Sigmoid colon (tissue), 7 donors: ENCODE measurements around the gene USP7. TPM values are rescaled to one million over a fixed set of nuclear protein-coding genes. Genes with fewer than 3 reads are reported as not detected.
A peak's percentile ranks its signal among the peaks of the same experiment; 100 is the strongest.

Experiments
- DNase-seq: peaks from one replicate; pipeline ENCODE4 v3.0.0-alpha.2; 2019
- H3K27ac ChIP-seq, 4 donors: fragments of 200-600 bp; sonication (generic); one replicate each; pipeline ENCODE4 v1.5.1; 2016 to 2019; ENCODE audit warnings: mild to moderate bottlenecking in 1 of 4
- H3K27me3 ChIP-seq, 3 donors: fragments of 200-600 bp; sonication (generic); one replicate each; pipeline ENCODE4 v1.5.1; 2019; ENCODE audit warnings: mild to moderate bottlenecking in 1 of 3
- H3K36me3 ChIP-seq, 4 donors: fragments of 200-600 bp; sonication (generic); one replicate each; pipeline ENCODE4 v1.5.1; 2016 to 2019
- H3K4me1 ChIP-seq, 4 donors: fragments of 200-600 bp; sonication (generic); one replicate each; pipeline ENCODE4 v1.5.1; 2017 to 2019
- H3K4me3 ChIP-seq, 4 donors: fragments of 200-600 bp; sonication (generic); one replicate each; pipeline ENCODE4 v1.5.1; 2017 to 2019; ENCODE audit warnings: mild to moderate bottlenecking in 2 of 4, moderate library complexity in 1 of 4
- H3K9me3 ChIP-seq, 4 donors: fragments of 200-600 bp in 3 of 4; sonication (generic) in 3 of 4; one replicate each; pipeline versions ENCODE4 v1.5.1 to v1.6.1; 2013 to 2019
- CTCF ChIP-seq, 4 experiments: fragments of 450-650 bp in 3 of 4; fragments of 200-600 bp in 1 of 4; IDR thresholded peaks; one replicate each; pipeline ENCODE4 v1.5.1; 2016 to 2019; ENCODE audit warnings: antibody characterized with exemption in 4 of 4, mild to moderate bottlenecking in 3 of 4, moderate library complexity in 2 of 4
- EP300 ChIP-seq, 4 donors: sonication (generic); formaldehyde crosslinking; IDR thresholded peaks; one replicate each; pipeline ENCODE4 v1.6.1; 2017; ENCODE audit warnings: antibody characterized with exemption in 4 of 4
- POLR2A ChIP-seq, 2 donors: fragments of 450-650 bp; IDR thresholded peaks; one replicate each; pipeline ENCODE4 v1.6.1; 2016; ENCODE audit warnings: antibody characterized with exemption in 2 of 2, mild to moderate bottlenecking in 2 of 2, moderate library complexity in 2 of 2
- POLR2AphosphoS5 ChIP-seq, 4 donors: sonication (generic); formaldehyde crosslinking; IDR thresholded peaks; one replicate each; pipeline ENCODE4 v1.6.1; 2017; ENCODE audit warnings: antibody characterized with exemption in 4 of 4
- WGBS, 2 donors: extraction: QIAGEN DNeasy Blood & Tissue Kit; methylation state at CpG; one replicate each; pipeline ENCODE4 v1.1.7; 2013; 5-methylcytosine and 5-hydroxymethylcytosine counted together
- intact Hi-C: fragments of 100-400 bp; cut with DNase I; formaldehyde crosslinking; loops from one replicate; pipeline ENCODE4 v1.15.1; 2023
- polyA plus RNA-seq, 3 donors: library from polyadenylated mRNA; stranded (reverse); fragments of 200-250 nt; gene quantifications; one replicate each; pipeline ENCODE4 v1.2.3, GENCODE V29; 2013
- total RNA-seq, 4 donors: library from RNA; depleted of rRNA; stranded (reverse); fragments of >200 nt; gene quantifications; one replicate each; pipeline ENCODE4 v1.1.0, GENCODE V29; 2016
- donor health status: healthy with polysubstance abuse.
- donor health status: Bipolar disorder and iron deficiency.
- donor health status: healthy.

Gene USP7
- total and polyA plus RNA-seq, 7 donors, result 28.8 to 84.5 (median 64.9) TPM

- no peaks in the 10 kb centered on the region for H3K9me3 ChIP-seq
- H3K27me3 ChIP-seq, result no peaks in the 10 kb centered on the region
- WGBS, 2 donors, result 0 to 1% methylated on average over 50 of the region's 50 CpGs
- no peaks in the 10 kb centered on the region for H3K36me3 ChIP-seq
- TF ChIP-seq CTCF (IDR thresholded peaks at IDR 0.05), result no peak
- no peak for TF ChIP-seq POLR2AphosphoS5 (IDR thresholded peaks at IDR 0.05)
- no peak for TF ChIP-seq EP300 (IDR thresholded peaks at IDR 0.05)
- no peak for TF ChIP-seq POLR2A (IDR thresholded peaks at IDR 0.05)
- no peak for DNase-seq
- intact Hi-C loops, result loop anchor here (5.0 kb wide), 2 partner anchors 165 to 1775 kb away; partner anchors contain the start of genes PMM2 and TMEM186
- peak overlapping the region; percentile 71 to 83 (median 78) for H3K27ac ChIP-seq
- peak overlapping the region; percentile 57 to 91 (median 72) for H3K4me3 ChIP-seq
- H3K4me1 ChIP-seq, result peaks cover 0 to 59% (median 55%) of the 10 kb centered on the region in 4 donors
Measured at GRCh38 chr16:8962393-8963009, 1.2 kb downstream of the USP7 start.

DNA sequence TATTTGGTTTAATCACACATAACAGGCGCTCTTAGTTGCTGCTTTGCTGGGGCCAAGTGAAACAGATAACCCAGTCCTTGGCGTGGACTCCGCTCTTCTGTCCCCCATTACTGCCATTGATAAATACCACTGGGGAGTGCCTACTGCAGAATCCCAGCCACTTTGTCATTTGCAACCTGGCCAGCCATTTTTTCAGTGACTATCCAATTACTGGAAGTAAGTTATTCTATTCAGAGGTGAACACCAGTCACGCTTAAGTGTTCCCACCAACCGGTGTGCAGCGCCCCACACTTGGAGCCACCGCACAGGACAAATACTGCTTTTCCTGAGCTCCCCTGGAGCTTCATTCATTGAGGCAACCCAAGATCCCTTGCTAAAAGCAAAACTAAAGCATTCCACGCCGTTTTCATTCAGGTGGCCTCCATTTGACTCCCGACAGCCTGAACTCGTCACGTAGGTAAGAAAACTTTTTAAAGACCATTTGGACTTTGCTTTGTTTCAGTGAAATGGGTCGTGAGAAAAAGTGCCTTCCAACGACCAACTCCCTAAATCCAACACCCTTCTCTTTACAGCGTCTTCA lies 1.8 kb downstream of the USP7 start:
- peak overlapping the region; percentile 57 to 91 (median 72) for H3K4me3 ChIP-seq
- intact Hi-C loops, result loop anchor here (5.0 kb wide), 2 partner anchors 165 to 1775 kb away; partner anchors contain the start of genes PMM2 and TMEM186
- H3K36me3 ChIP-seq, result no peaks in the 10 kb centered on the region
- peaks cover 0 to 65% (median 61%) of the 10 kb centered on the region in 4 donors for H3K4me1 ChIP-seq
- no peak for DNase-seq
- H3K9me3 ChIP-seq, result no peaks in the 10 kb centered on the region
- no peak for TF ChIP-seq POLR2AphosphoS5 (IDR thresholded peaks at IDR 0.05)
- TF ChIP-seq EP300 (IDR thresholded peaks at IDR 0.05), result no peak
- TF ChIP-seq CTCF (IDR thresholded peaks at IDR 0.05), result no peak
- no peak for TF ChIP-seq POLR2A (IDR thresholded peaks at IDR 0.05)
- WGBS, 2 donors, result 6 to 26% methylated on average over 15 of the region's 15 CpGs
- H3K27ac ChIP-seq, result peak overlapping the region in 3 of 4 donors; percentile 71 to 83 (median 83)
- H3K27me3 ChIP-seq, result no peaks in the 10 kb centered on the region

DNA sequence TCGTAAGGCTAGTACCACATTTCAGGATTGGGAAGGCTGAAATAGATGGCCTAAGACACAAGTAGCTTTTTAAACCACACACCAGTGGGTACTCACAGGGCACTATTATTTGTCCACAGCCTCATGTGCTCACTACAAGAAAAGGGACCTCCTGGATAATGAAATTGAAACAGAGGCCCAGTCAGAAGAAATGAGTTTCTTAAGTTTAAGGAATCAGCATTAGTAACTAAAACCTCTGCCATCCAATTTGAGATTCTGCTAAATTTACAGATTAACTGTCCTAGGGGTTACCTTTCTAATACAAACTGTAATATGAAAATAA lies 3.0 kb downstream of the USP7 start:
- no peaks in the 10 kb centered on the region for H3K9me3 ChIP-seq
- no peaks in the 10 kb centered on the region for H3K36me3 ChIP-seq
- 10 to 44% methylated on average over 1 of the region's 1 CpG for WGBS, 2 donors
- H3K4me1 ChIP-seq, result peaks cover 0 to 76% (median 72%) of the 10 kb centered on the region in 4 donors
- peak overlapping the region in 1 of 4 donors; percentile 7 for H3K4me3 ChIP-seq
- intact Hi-C loops, result loop anchor here (5.0 kb wide), 2 partner anchors 163 to 1777 kb away; partner anchors contain the start of genes PMM2 and TMEM186
- no peak for TF ChIP-seq CTCF (IDR thresholded peaks at IDR 0.05)
- TF ChIP-seq POLR2AphosphoS5 (IDR thresholded peaks at IDR 0.05), result no peak
- TF ChIP-seq EP300 (IDR thresholded peaks at IDR 0.05), result no peak
- TF ChIP-seq POLR2A (IDR thresholded peaks at IDR 0.05), result no peak
- H3K27me3 ChIP-seq, result no peaks in the 10 kb centered on the region
- no peak for DNase-seq
- peak overlapping the region; percentile 3 to 83 (median 40) for H3K27ac ChIP-seq

GRCh38 chr16:8959921-8960787 lies 3.6 kb downstream of the USP7 start:
- WGBS, 2 donors, result 6 to 19% methylated on average over 12 of the region's 12 CpGs
- no peak for DNase-seq
- intact Hi-C loops, result loop anchor here (5.0 kb wide), 2 partner anchors 163 to 1777 kb away; partner anchors contain the start of genes PMM2 and TMEM186
- H3K4me3 ChIP-seq, result peak overlapping the region in 1 of 4 donors; percentile 7
- no peaks in the 10 kb centered on the region for H3K9me3 ChIP-seq
- H3K36me3 ChIP-seq, result no peaks in the 10 kb centered on the region
- no peak for TF ChIP-seq POLR2A (IDR thresholded peaks at IDR 0.05)
- TF ChIP-seq CTCF (IDR thresholded peaks at IDR 0.05), result no peak
- peak in 1 of 4 donors; percentile 42 for TF ChIP-seq POLR2AphosphoS5 (IDR thresholded peaks at IDR 0.05)
- peaks cover 0 to 82% (median 78%) of the 10 kb centered on the region in 4 donors for H3K4me1 ChIP-seq
- no peaks in the 10 kb centered on the region for H3K27me3 ChIP-seq
- peak overlapping the region; percentile 3 to 83 (median 40) for H3K27ac ChIP-seq
